CD4-positive, alpha-beta T cell (primary cell): ENCODE results near the gene XPR1. TPM values are rescaled to one million over a fixed set of nuclear protein-coding genes. Genes with fewer than 3 reads are reported as not detected.

ENCODE experiments used
- ATAC-seq: fragments of 200-7000 bp; cut with Tn5 transposase; one replicate; pipeline ENCODE4 v1.10.0; 2022; ENCODE audit warnings: mild to moderate bottlenecking; ENCODE audit not compliant: poor library complexity
- CTCF ChIA-PET: fragments of 350-600 bp; sonication (Branson Sonifier 250); formaldehyde crosslinking; loops from one replicate; lab custom pipeline; 2021; ENCODE audit warnings: antibody characterized with exemption, inconsistent platforms; lab: Charles Lee
- POLR2A ChIA-PET: fragments of 350-600 bp; sonication (Branson Sonifier 250); formaldehyde crosslinking; loops from one replicate; lab custom pipeline; 2021; ENCODE audit warnings: antibody characterized with exemption, inconsistent platforms; lab: Charles Lee
- DNase-seq, 14 experiments: peaks; one replicate each; pipeline ENCODE4 v3.0.0-alpha.2; 2013 to 2020; ENCODE audit warnings: mixed read lengths in 2 of 14
- H3K27ac ChIP-seq, 2 donors: one replicate each; pipeline versions ENCODE4 v1.5.1 to v1.7.0; 2013; ENCODE audit warnings: low read length in 2 of 2, low read depth in 1 of 2, mild to moderate bottlenecking in 1 of 2
- H3K27me3 ChIP-seq, 2 experiments: 1 replicate in 1 of 2; 2 replicates in 1 of 2; pipeline versions ENCODE4 v1.6.1 to v1.7.0; 2013; ENCODE audit warnings: low read length in 2 of 2, control low read depth in 1 of 2, mild to moderate bottlenecking in 1 of 2, moderate library complexity in 1 of 2; ENCODE audit not compliant: insufficient read depth in 2 of 2, control insufficient read depth in 1 of 2
- H3K36me3 ChIP-seq: one replicate; pipeline ENCODE4 v1.6.1; 2013; ENCODE audit warnings: low read length, control low read depth; ENCODE audit not compliant: insufficient read depth
- H3K4me1 ChIP-seq: one replicate; pipeline ENCODE4 v1.6.1; 2013; ENCODE audit warnings: low read length, control low read depth; ENCODE audit not compliant: insufficient read depth
- H3K4me3 ChIP-seq: one replicate; pipeline ENCODE4 v1.5.1; 2013; ENCODE audit warnings: mild to moderate bottlenecking, low read length, moderate library complexity
- H3K9me3 ChIP-seq, 2 experiments: 1 replicate in 1 of 2; 2 replicates in 1 of 2; pipeline versions ENCODE4 v1.6.1 to v1.7.0; 2013; ENCODE audit warnings: low read length in 2 of 2, mild to moderate bottlenecking in 2 of 2, control low read depth in 1 of 2, moderate library complexity in 1 of 2; ENCODE audit not compliant: control insufficient read depth in 1 of 2, insufficient read depth in 1 of 2
- H3K27ac Mint-ChIP-seq: one replicate; pipeline ENCODE4 v1.8.0; 2020; ENCODE audit warnings: mixed read lengths
- H3K27me3 Mint-ChIP-seq: one replicate; pipeline ENCODE4 v1.8.0; 2021; ENCODE audit warnings: mixed read lengths
- H3K36me3 Mint-ChIP-seq: one replicate; pipeline ENCODE4 v1.8.0; 2021; ENCODE audit warnings: low read depth, mixed read lengths
- H3K4me1 Mint-ChIP-seq: one replicate; pipeline ENCODE4 v1.8.0; 2021; ENCODE audit warnings: low read depth, mixed read lengths
- H3K4me3 Mint-ChIP-seq: one replicate; pipeline ENCODE4 v1.8.0; 2020; ENCODE audit warnings: mild to moderate bottlenecking, mixed read lengths
- H3K9me3 Mint-ChIP-seq: one replicate; pipeline ENCODE4 v1.8.0; 2020; ENCODE audit warnings: mixed read lengths
- CTCF ChIP-seq: fragments of 200-600 bp; IDR thresholded peaks from one replicate; pipeline ENCODE4 v1.8.0; 2022; ENCODE audit warnings: antibody characterized with exemption, mild to moderate bottlenecking
- intact Hi-C, 2 experiments: fragments of 100-400 bp; cut with DNase I in 1 of 2; cut with micrococcal nuclease in 1 of 2; formaldehyde crosslinking; loops; one replicate each; pipeline versions ENCODE4 v1.15.1 to v1.9.0; 2023 to 2025; cut with DNase I, micrococcal nuclease
- total RNA-seq, 174 experiments: library from RNA in 2 of 174; stranded (reverse) in 2 of 174; gene quantifications; one replicate each; pipeline ENCODE4 v1.2.3 and lab custom pipeline; 2021 to 2026

Gene XPR1
- total RNA-seq, 2 experiments from 2014 or later = 13.7 TPM

- H3K4me3 Mint-ChIP-seq = no peak overlapping the region
- H3K4me1 ChIP-seq = no peaks in the 10 kb centered on the region
- H3K9me3 Mint-ChIP-seq = no peaks in the 10 kb centered on the region
- no peak overlapping the region for H3K4me3 ChIP-seq
- H3K36me3 ChIP-seq = no peaks in the 10 kb centered on the region
- intact Hi-C loops = loop anchor here (10.0 kb wide), 5 partner anchors 315 to 1945 kb away; partner anchors contain the start of genes CEP350 (in 1 of the 2), RNASEL (in 1 of the 2) and TOR1AIP2 (in 1 of the 2)
- TF ChIP-seq CTCF = no peak
- ATAC-seq (no peak), DNase-seq (no peak)
- ChIA-PET POLR2A (no interaction called here), CTCF (no interaction called here)
- H3K27me3 ChIP-seq = no peaks in the 10 kb centered on the region
- no peak overlapping the region for H3K27ac Mint-ChIP-seq
- peaks cover 24% of the 10 kb centered on the region for H3K36me3 Mint-ChIP-seq
- H3K4me1 Mint-ChIP-seq = peaks cover 29% of the 10 kb centered on the region
- no peak overlapping the region for H3K27ac ChIP-seq
- no peaks in the 10 kb centered on the region for H3K9me3 ChIP-seq
- no peaks in the 10 kb centered on the region for H3K27me3 Mint-ChIP-seq
Observed at GRCh38 chr1:180639871-180640270, 8.0 kb downstream of the XPR1 start.

DNA sequence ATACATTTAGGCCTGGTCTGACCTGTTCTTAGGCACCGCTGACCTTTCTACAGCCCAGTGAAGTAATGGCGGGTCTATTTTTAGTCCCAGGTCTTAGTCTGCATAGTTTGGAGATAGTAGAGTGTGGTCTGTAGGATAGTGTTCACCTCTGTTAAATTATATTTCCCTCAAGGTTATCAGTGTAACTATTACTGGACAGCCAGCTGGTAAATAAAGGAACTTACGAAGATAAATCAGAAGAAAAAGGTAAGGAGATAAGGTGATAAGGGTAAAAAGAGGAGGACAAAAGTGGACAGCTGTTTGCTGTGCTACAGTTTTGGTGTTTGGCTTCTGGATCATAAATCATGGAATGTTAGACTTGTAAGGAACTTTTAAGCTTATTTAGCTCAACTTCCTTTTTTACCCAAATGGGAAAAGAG lies 8.7 kb downstream of the XPR1 start:
- ChIA-PET POLR2A (no interaction called here), CTCF (interaction anchor here (1.0 kb wide), 1 partner anchor 9 kb away, joined by 4 read pairs; the partner anchor contains the start of gene XPR1)
- H3K27me3 Mint-ChIP-seq = no peaks in the 10 kb centered on the region
- peaks cover 32% of the 10 kb centered on the region for H3K4me1 Mint-ChIP-seq
- H3K27ac Mint-ChIP-seq = no peak overlapping the region
- Histone ChIP-seq H3K27ac (no peak overlapping the region), H3K9me3 (no peaks in the 10 kb centered on the region), H3K36me3 (no peaks in the 10 kb centered on the region), H3K4me1 (no peaks in the 10 kb centered on the region), H3K27me3 (no peaks in the 10 kb centered on the region), H3K4me3 (no peak overlapping the region)
- no peaks in the 10 kb centered on the region for H3K9me3 Mint-ChIP-seq
- TF ChIP-seq CTCF = no peak
- no peak overlapping the region for H3K4me3 Mint-ChIP-seq
- intact Hi-C loops = no loop called here
- peaks cover 28% of the 10 kb centered on the region for H3K36me3 Mint-ChIP-seq
- no peak for DNase-seq
- ATAC-seq = no peak

GRCh38 chr1:180641662-180642061 lies 9.8 kb downstream of the XPR1 start:
- intact Hi-C loops = no loop called here
- ATAC-seq (no peak), DNase-seq (no peak)
- Mint-ChIP-seq H3K27me3 (no peaks in the 10 kb centered on the region), H3K4me1 (peaks cover 35% of the 10 kb centered on the region), H3K36me3 (peaks cover 34% of the 10 kb centered on the region), H3K27ac (no peak overlapping the region), H3K4me3 (no peak overlapping the region), H3K9me3 (no peaks in the 10 kb centered on the region)
- POLR2A ChIA-PET = no interaction called here
- CTCF ChIA-PET = interaction anchor here (1.0 to 1.1 kb wide), 2 partner anchors 9 to 10 kb away, joined by 3 to 4 read pairs; partner anchors contain the start of gene XPR1
- H3K4me1 ChIP-seq = no peaks in the 10 kb centered on the region
- H3K27me3 ChIP-seq = no peaks in the 10 kb centered on the region
- H3K36me3 ChIP-seq = no peaks in the 10 kb centered on the region
- no peak for TF ChIP-seq CTCF
- H3K4me3 ChIP-seq = no peak overlapping the region
- H3K9me3 ChIP-seq = no peaks in the 10 kb centered on the region
- no peak overlapping the region for H3K27ac ChIP-seq
